MM.1S (cell line): ENCODE measurements around the gene ARFGEF2.

ENCODE experiments used
- DNase-seq: peaks from one replicate; pipeline ENCODE4 v3.0.0-alpha.2; 2015
- H2AFZ ChIP-seq: fragments of 300-600 bp; sonication (generic); 2 replicates; pipeline ENCODE4 v1.6.0; 2016; ENCODE audit warnings: antibody characterized with exemption, low read length
- H3F3A ChIP-seq: fragments of 300-600 bp; sonication (generic); 2 replicates; pipeline ENCODE4 v1.6.1; 2016; ENCODE audit warnings: mild to moderate bottlenecking, antibody characterized with exemption, low read length, moderate library complexity, mixed read lengths; ENCODE audit not compliant: insufficient read depth
- H3K27ac ChIP-seq: fragments of 300-600 bp; sonication (generic); 2 replicates; pipeline ENCODE4 v1.5.1; 2016; ENCODE audit warnings: mild to moderate bottlenecking, low read length
- H3K27me3 ChIP-seq: fragments of 300-600 bp; sonication (generic); replicated peaks from 2 replicates; pipeline ENCODE4 v1.6.0; 2016; ENCODE audit warnings: low read length; ENCODE audit not compliant: insufficient read depth
- H3K36me3 ChIP-seq: fragments of 300-600 bp; sonication (generic); replicated peaks from 2 replicates; pipeline ENCODE4 v1.6.1; 2016; ENCODE audit warnings: mild to moderate bottlenecking, low read length, mixed read lengths; ENCODE audit not compliant: insufficient read depth
- H3K4me1 ChIP-seq: fragments of 300-600 bp; sonication (generic); 2 replicates; pipeline ENCODE4 v1.6.1; 2016; ENCODE audit warnings: low read length, mixed read lengths
- H3K4me2 ChIP-seq: fragments of 300-600 bp; sonication (generic); 2 replicates; pipeline ENCODE4 v1.6.0; 2016; ENCODE audit warnings: low read depth, low read length
- H3K4me3 ChIP-seq: fragments of 300-600 bp; sonication (generic); 2 replicates; pipeline ENCODE4 v1.5.1; 2016; ENCODE audit warnings: low read length, mixed read lengths
- H3K79me2 ChIP-seq: fragments of 300-600 bp; sonication (generic); 2 replicates; pipeline ENCODE4 v1.6.1; 2016; ENCODE audit warnings: mixed run types, low read length, mixed read lengths
- H3K9ac ChIP-seq: fragments of 300-600 bp; sonication (generic); 2 replicates; pipeline ENCODE4 v1.6.1; 2016; ENCODE audit warnings: low read length, mixed read lengths
- H3K9me2 ChIP-seq: fragments of 300-600 bp; sonication (generic); replicated peaks from 2 replicates; pipeline ENCODE4 v1.6.1; 2016; ENCODE audit warnings: mild to moderate bottlenecking, low read length, mixed read lengths; ENCODE audit not compliant: insufficient read depth
- H3K9me3 ChIP-seq: fragments of 300-600 bp; sonication (generic); replicated peaks from 2 replicates; pipeline ENCODE4 v1.6.1; 2016; ENCODE audit warnings: mild to moderate bottlenecking, low read length, mixed read lengths; ENCODE audit not compliant: insufficient read depth
- H4K20me1 ChIP-seq: fragments of 300-600 bp; sonication (generic); 2 replicates; pipeline ENCODE4 v1.6.1; 2016; ENCODE audit warnings: mild to moderate bottlenecking, low read length, moderate library complexity, mixed read lengths; ENCODE audit not compliant: insufficient read depth
- CTCF ChIP-seq: fragments of 300-600 bp; sonication (generic); IDR thresholded peaks from 2 replicates; pipeline ENCODE4 v1.5.1; 2016; ENCODE audit warnings: antibody characterized with exemption, low read length, mixed read lengths
- EZH2 ChIP-seq: fragments of 300-600 bp; sonication (generic); optimal IDR thresholded peaks from 2 replicates; pipeline ENCODE3; 2017; ENCODE audit warnings: low read depth, mild to moderate bottlenecking, antibody characterized with exemption, low read length, mixed read lengths
- EZH2phosphoT487 ChIP-seq: fragments of 300-600 bp; sonication (generic); IDR thresholded peaks from 2 replicates; pipeline ENCODE4 v1.6.1; 2018; ENCODE audit warnings: antibody characterized with exemption, low read length

ARFGEF2 gene

GRCh38 chr20:48908656-48909319 is 12.7 kb upstream of the ARFGEF2 start:
- Histone ChIP-seq H3K27ac (no peak overlapping the region), H3K27me3 (no peaks in the 10 kb centered on the region), H2AFZ (no peak overlapping the region), H3K4me2 (no peak overlapping the region), H4K20me1 (no peaks in the 10 kb centered on the region), H3F3A (peaks cover 12% of the 10 kb centered on the region), H3K4me1 (peaks cover 39% of the 10 kb centered on the region), H3K4me3 (no peak overlapping the region), H3K36me3 (no peaks in the 10 kb centered on the region), H3K9ac (no peak overlapping the region), H3K9me3 (no peaks in the 10 kb centered on the region), H3K9me2 (no peaks in the 10 kb centered on the region), H3K79me2 (no peaks in the 10 kb centered on the region)
- DNase-seq, result no peak
- TF ChIP-seq CTCF (no peak), EZH2 (no peak), EZH2phosphoT487 (no peak)

- no peak overlapping the region for H3K4me3 ChIP-seq
- H3K27ac ChIP-seq, result no peak overlapping the region
- H3K4me1 ChIP-seq, result peaks cover 37% of the 10 kb centered on the region
- H3K36me3 ChIP-seq, result no peaks in the 10 kb centered on the region
- H3K9me2 ChIP-seq, result no peaks in the 10 kb centered on the region
- H3K9ac ChIP-seq, result no peak overlapping the region
- no peaks in the 10 kb centered on the region for H4K20me1 ChIP-seq
- H3F3A ChIP-seq, result peaks cover 12% of the 10 kb centered on the region
- H2AFZ ChIP-seq, result no peak overlapping the region
- no peaks in the 10 kb centered on the region for H3K27me3 ChIP-seq
- no peak overlapping the region for H3K4me2 ChIP-seq
- H3K79me2 ChIP-seq, result no peaks in the 10 kb centered on the region
- TF ChIP-seq EZH2, result no peak
- no peaks in the 10 kb centered on the region for H3K9me3 ChIP-seq
- DNase-seq, result no peak
These were observed 11.6 kb upstream of the ARFGEF2 start for GRCh38 chr20:48909910-48910309.

- Histone ChIP-seq H3K27me3 (no peaks in the 10 kb centered on the region), H3K4me2 (no peak overlapping the region), H4K20me1 (no peaks in the 10 kb centered on the region), H3K36me3 (no peaks in the 10 kb centered on the region), H3K9ac (no peak overlapping the region), H3F3A (peaks cover 12% of the 10 kb centered on the region), H3K4me1 (peaks cover 37% of the 10 kb centered on the region), H3K4me3 (no peak overlapping the region), H3K9me2 (no peaks in the 10 kb centered on the region), H2AFZ (no peak overlapping the region), H3K9me3 (no peaks in the 10 kb centered on the region), H3K79me2 (no peaks in the 10 kb centered on the region), H3K27ac (no peak overlapping the region)
- DNase-seq, result no peak
- no peak for TF ChIP-seq EZH2
- TF ChIP-seq EZH2phosphoT487, result no peak
- TF ChIP-seq CTCF, result no peak
These were observed 11.1 kb upstream of the ARFGEF2 start for GRCh38 chr20:48910347-48910781.

GRCh38 chr20:48912065-48912464 is 9.4 kb upstream of the ARFGEF2 start:
- H3K9me3 ChIP-seq, result no peaks in the 10 kb centered on the region
- H3K4me1 ChIP-seq, result peaks cover 37% of the 10 kb centered on the region
- H2AFZ ChIP-seq, result peak overlapping the region; percentile 24
- H4K20me1 ChIP-seq, result no peaks in the 10 kb centered on the region
- H3K36me3 ChIP-seq, result no peaks in the 10 kb centered on the region
- H3K4me3 ChIP-seq, result no peak overlapping the region
- peak; percentile 46 for TF ChIP-seq CTCF
- TF ChIP-seq EZH2phosphoT487, result no peak
- TF ChIP-seq EZH2, result no peak
- H3K9me2 ChIP-seq, result no peaks in the 10 kb centered on the region
- peak; percentile 90 for DNase-seq
- H3K27me3 ChIP-seq, result no peaks in the 10 kb centered on the region
- no peaks in the 10 kb centered on the region for H3K79me2 ChIP-seq
- H3K9ac ChIP-seq, result no peak overlapping the region
- H3K27ac ChIP-seq, result peak overlapping the region; percentile 43; the same call in 1 of the 2 replicates
- H3F3A ChIP-seq, result peaks cover 12% of the 10 kb centered on the region
- peak overlapping the region; percentile 37; the same call in 1 of the 2 replicates for H3K4me2 ChIP-seq
